ENCODE data around the gene RSPH3.
"Not testable (repeated sequence)": the region's sequence is repeated elsewhere in the genome, so short reads cannot be mapped to it uniquely, and the experiment has no call there.

Gene RSPH3

DNA sequence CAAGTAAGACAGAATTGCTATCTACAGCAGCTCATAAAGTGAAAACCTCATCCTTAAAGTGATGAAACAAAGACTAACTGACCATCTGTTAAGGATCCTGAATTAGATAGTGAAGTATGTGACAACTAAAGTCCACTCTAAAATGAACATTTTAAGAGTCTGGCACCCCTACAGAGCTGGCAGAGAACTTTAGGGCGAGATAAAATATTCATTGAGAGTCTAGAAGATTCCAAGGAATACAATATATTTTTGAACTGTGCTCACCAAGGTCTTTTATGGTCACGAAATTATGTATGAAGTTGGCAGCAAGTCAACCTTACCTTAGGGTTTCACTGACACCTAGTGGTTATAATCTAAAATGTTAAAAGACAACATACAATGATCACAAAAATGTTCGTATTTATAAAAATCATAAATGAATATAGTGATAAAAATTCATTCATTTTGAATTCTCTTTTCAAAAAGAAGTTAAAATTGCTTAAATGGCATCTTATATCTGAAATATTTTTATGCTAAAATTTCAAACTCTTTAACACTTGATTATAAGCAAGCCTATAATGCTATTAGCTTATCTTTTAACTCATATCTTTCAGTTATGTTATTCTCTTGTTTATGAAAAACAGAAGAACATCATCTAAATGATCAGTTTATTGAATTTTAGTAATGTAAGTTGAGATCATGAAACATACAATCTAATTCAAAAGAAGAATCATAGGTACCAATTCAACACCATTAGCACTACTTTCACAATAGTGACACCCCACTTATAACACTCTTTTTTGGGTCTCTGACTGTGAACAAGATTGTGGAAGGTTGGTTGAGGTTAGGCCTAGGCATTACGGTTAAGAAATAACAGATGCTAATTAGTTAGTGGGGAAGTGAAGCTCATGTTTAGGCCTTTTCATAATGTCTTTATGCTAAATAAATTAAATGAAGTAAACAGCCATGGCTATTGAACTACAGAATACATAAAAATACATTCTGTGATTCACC, 27.5 kb downstream of the RSPH3 start:
- Mint-ChIP-seq H3K4me3 (no peak overlapping the region), H3K36me3 (ENCODE audit: low read depth) (peaks cover 18% of the 10 kb centered on the region), H3K9me3 (peaks cover 12% of the 10 kb centered on the region), H3K4me1 (ENCODE audit: low read depth) (peaks cover 5% of the 10 kb centered on the region), H3K27me3 (ENCODE audit: low read depth) (peaks cover 4% of the 10 kb centered on the region), H3K27ac (no peak overlapping the region)

DNA sequence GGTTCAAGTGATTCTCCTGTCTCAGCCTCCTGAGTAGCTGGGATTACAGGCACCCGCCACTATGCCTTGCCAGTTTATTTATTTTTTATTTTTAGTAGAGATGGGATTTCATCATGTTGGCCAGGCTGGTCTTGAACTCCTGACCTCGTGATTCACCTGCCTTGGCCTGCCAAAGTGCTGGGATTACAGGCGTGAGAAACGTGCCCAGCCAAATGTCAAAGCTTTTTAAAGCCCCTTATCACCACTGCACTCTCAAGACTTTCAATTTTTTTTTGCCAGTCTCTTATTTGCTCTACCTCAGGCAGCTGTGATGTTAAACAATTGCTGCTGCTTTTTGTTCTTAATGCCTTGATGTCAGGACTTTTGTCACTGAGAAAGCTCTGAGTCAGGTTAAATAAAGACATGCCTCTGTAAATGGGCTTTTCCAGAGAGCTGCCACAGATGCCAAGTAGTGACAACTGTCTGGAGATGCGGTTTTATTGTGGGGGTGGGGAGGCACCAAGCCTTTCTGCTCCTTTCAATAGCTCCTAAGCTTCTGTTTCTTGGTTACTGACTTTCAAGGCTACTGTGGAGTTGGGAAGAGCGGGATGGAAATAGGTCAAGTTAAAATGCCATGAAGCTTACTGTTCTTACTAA, 29.2 kb downstream of the RSPH3 start:
- Mint-ChIP-seq H3K4me1 (ENCODE audit: low read depth) (peaks cover 5% of the 10 kb centered on the region), H3K27me3 (ENCODE audit: low read depth) (peaks cover 14% of the 10 kb centered on the region), H3K4me3 (no peak overlapping the region), H3K27ac (no peak overlapping the region), H3K36me3 (ENCODE audit: low read depth) (peaks cover 17% of the 10 kb centered on the region), H3K9me3 (peaks cover 18% of the 10 kb centered on the region)

DNA sequence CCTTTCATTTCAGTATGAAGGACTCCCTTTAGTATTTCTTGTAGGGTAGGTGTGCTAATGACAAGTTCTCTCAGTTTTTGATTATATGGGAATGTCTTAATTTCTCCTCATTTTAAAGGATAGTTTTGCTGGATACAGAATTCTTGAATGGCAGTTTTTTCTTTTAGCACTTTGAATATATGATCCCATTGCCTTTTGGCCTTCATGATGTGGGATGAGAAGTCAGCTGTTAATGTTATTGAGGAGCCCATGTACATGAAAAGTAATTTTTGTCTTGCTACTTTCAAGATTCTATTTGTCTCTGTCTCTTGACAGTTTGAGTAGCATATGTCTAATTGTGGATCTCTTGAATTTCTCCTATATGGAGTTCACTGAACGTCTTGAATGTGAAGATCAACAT, 30.9 kb downstream of the RSPH3 start:
- peaks cover 18% of the 10 kb centered on the region for H3K9me3 Mint-ChIP-seq
- H3K27ac Mint-ChIP-seq, result no peak overlapping the region
- peaks cover 17% of the 10 kb centered on the region for H3K36me3 Mint-ChIP-seq (ENCODE audit: low read depth)
- no peak overlapping the region for H3K4me3 Mint-ChIP-seq
- peaks cover 5% of the 10 kb centered on the region for H3K4me1 Mint-ChIP-seq (ENCODE audit: low read depth)
- peaks cover 30% of the 10 kb centered on the region for H3K27me3 Mint-ChIP-seq (ENCODE audit: low read depth)

DNA sequence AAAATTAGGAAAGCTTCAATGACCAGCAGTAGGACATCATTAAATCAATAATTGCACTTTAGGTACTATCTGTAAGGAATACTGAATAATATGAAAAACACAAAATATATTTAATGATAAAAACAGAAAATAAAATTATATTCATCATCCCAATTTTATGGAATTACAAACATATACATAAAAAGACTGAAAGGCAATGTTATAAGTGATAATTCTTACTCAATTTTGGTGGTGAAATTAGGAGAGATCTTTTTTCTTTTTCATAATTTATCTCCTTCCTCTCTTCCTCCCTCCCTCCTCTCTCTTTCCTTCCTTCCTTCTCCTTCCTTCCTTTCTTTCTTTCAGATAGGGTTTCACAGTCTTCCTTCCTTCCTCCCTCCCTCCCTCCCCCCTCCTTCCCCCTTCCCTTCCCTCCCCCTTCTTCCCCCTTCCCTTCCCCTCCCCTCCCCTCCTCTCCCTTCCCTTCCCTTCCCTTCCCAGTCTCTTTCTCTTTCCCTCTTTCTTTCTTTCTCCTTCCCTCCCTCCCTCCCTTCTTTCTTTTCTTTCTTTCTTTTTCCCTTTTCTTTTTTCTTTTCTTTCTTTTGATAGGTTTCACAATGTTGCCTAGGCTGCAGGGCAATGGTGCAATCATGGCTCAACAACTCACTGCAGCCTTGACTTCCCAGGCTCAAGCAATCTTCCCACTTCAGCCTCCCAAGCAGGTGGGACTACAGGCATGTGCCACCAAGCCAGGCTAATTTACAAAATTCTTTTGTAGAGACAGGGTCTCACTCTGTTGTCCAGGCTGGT, 36.8 kb downstream of the RSPH3 start:
- Mint-ChIP-seq H3K4me3 (no peak overlapping the region), H3K27ac (no peak overlapping the region), H3K4me1 (ENCODE audit: low read depth) (no peaks in the 10 kb centered on the region), H3K27me3 (ENCODE audit: low read depth) (peaks cover 30% of the 10 kb centered on the region), H3K9me3 (peaks cover 10% of the 10 kb centered on the region), H3K36me3 (ENCODE audit: low read depth) (peaks cover 7% of the 10 kb centered on the region)

DNA sequence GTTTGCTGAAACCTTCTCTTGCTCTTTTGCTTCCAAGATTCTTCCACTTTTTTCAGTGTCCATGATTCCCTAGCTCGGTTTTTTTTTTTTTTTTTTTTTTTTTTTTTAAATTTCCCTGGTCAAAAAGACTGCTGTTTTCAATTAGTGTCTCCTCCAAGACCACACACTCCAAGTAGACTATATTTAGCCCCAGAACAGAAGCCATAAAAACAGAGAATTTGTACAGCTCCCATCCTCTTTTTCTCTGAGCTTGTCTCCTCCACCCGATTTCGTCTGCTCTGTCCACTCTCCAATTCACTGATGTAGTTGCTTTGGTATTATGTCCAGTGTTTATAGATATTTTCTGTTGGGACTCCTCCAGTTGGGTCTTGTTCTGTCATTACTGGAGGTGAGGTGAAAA, 37.6 kb downstream of the RSPH3 start:
- Mint-ChIP-seq H3K27me3 (ENCODE audit: low read depth) (peaks cover 30% of the 10 kb centered on the region), H3K27ac (no peak overlapping the region), H3K4me1 (ENCODE audit: low read depth) (no peaks in the 10 kb centered on the region), H3K9me3 (peaks cover 4% of the 10 kb centered on the region), H3K36me3 (ENCODE audit: low read depth) (peaks cover 1% of the 10 kb centered on the region), H3K4me3 (no peak overlapping the region)

DNA sequence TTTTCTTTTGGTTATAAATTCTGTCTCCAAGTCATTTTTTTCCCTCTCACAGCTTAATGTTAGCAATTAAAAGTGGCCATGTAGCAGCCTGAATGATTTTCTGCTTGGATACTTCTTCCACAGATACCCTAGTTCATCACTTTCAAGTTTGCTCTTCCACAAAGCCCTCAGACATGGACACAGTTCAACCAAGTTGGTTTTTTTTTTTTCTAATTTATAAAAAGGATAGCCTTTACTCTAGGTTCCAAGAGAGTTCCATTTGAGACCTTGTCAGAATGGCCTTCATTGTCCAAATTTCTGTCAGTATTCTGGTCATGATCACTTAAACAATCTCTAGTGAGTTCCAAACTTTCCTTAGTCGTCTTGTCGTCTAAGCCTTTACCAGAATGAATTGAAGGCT, 40.0 kb downstream of the RSPH3 start:
- H3K4me1 Mint-ChIP-seq (ENCODE audit: low read depth), result peaks cover 8% of the 10 kb centered on the region
- peaks cover 24% of the 10 kb centered on the region for H3K27me3 Mint-ChIP-seq (ENCODE audit: low read depth)
- H3K36me3 Mint-ChIP-seq (ENCODE audit: low read depth), result no peaks in the 10 kb centered on the region
- H3K9me3 Mint-ChIP-seq, result no peaks in the 10 kb centered on the region
- H3K27ac Mint-ChIP-seq, result no peak overlapping the region
- H3K4me3 Mint-ChIP-seq, result no peak overlapping the region

DNA sequence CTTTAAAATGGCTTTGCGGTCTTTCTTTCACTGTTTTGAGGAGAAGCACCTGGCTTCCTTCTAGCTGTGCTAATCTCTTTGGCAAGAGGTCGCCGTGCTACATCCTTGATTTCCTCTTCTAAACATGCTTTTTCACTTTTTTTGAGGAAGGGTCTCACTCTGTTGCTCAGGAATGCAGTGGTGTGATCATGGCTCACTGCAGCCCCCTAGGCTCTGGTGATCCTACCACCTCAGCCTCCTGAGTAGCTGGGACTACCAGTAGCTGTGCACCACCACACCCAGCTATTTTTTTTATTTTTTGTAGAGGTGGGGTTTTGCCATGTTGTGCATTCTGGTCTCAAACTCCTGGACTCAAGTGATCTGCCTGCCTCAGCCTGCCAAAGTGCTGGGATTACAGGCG, 40.5 kb downstream of the RSPH3 start:
- Mint-ChIP-seq H3K27ac (no peak overlapping the region), H3K4me1 (ENCODE audit: low read depth) (peaks cover 10% of the 10 kb centered on the region), H3K36me3 (ENCODE audit: low read depth) (no peaks in the 10 kb centered on the region), H3K9me3 (no peaks in the 10 kb centered on the region), H3K27me3 (ENCODE audit: low read depth) (peaks cover 20% of the 10 kb centered on the region), H3K4me3 (no peak overlapping the region)

DNA sequence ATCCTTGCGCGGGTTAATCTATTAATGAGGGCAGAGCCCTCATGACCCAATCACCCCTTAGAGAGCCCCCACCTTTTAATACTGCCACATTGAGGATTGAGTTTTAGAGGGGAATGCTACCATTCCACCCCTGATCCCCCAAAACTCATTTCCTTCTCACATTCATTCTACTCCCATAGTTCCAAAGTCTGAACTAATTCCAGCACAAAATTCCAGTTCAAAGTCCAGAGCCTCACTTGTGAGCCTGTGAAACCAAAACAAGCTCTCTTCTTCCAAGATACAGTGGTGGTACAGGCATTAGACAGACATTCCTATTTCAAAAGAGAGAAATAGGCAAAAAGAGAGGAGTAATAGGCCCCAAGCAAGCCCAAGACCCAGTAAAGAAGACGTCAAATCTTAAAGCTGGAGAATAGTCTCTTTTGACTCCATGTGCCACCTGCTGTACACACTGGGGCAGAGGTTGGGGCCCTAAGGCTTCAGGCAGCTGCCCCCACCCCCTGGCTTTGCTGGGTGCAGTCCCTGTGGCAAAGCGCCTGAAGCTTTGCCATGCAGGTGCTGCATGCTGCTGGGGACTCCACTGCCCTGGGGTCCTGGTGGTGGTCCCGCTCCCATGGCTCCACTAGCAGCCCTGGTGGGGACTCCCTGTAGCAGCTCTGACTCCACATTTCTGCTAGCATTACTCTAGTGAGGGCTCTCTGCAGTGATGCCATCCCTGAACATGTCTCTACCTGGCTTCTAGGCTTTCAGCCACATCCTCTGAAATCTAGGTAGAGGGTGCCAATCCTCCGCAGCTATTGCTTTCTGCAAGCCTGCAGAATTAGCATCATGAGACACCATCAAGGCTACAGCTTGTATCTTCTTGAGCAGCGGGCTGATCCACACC, 41.3 kb downstream of the RSPH3 start:
- H3K36me3 Mint-ChIP-seq (ENCODE audit: low read depth), result no peaks in the 10 kb centered on the region
- peaks cover 12% of the 10 kb centered on the region for H3K27me3 Mint-ChIP-seq (ENCODE audit: low read depth)
- no peak overlapping the region for H3K27ac Mint-ChIP-seq
- H3K4me1 Mint-ChIP-seq (ENCODE audit: low read depth), result peaks cover 10% of the 10 kb centered on the region
- no peaks in the 10 kb centered on the region for H3K9me3 Mint-ChIP-seq
- no peak overlapping the region for H3K4me3 Mint-ChIP-seq

DNA sequence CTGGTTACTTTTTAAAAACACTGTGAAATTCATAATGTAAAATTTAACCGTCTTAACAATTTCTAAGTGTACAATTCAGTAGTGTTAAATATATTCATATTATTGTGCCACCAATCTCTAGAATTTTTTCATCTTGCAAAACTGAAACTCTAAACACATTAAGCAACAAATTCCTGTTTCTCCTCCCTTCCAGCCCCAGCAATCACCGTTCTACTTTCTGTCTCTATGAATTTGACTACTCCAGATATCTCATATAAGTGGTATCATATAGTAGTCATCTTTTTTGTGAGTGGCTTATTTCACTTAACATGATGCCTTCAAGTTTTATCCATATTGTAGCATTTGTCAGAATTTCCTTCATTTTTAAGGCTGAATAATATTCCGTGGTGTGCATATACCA, 44.7 kb downstream of the RSPH3 start:
- Mint-ChIP-seq H3K27ac (no peak overlapping the region), H3K4me3 (peak overlapping the region; percentile 2), H3K36me3 (ENCODE audit: low read depth) (no peaks in the 10 kb centered on the region), H3K4me1 (ENCODE audit: low read depth) (peaks cover 10% of the 10 kb centered on the region), H3K9me3 (no peaks in the 10 kb centered on the region), H3K27me3 (ENCODE audit: low read depth) (peaks cover 17% of the 10 kb centered on the region)

DNA sequence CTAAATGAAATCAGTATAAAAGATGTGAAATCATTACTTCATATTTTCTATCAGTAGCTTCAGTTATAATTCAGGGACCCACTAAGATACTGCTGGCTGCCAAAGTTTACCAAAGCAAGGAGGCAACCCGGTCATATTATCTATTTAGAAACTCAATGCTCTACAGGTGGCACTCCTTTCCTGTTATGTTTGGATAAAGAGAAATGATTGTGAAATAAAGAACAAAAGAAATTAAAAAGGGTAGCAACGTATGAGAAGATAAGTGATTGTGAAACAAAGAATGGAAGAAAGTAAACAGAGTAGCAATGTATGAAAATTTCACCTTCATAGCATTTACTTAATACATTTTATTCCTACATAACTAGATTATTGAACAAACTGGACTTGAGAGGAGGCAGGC, 45.2 kb downstream of the RSPH3 start:
- Mint-ChIP-seq H3K27me3 (ENCODE audit: low read depth) (peaks cover 22% of the 10 kb centered on the region), H3K27ac (no peak overlapping the region), H3K9me3 (no peaks in the 10 kb centered on the region), H3K4me1 (ENCODE audit: low read depth) (peaks cover 10% of the 10 kb centered on the region), H3K4me3 (no peak overlapping the region), H3K36me3 (ENCODE audit: low read depth) (peaks cover under 1% of the 10 kb centered on the region)

DNA sequence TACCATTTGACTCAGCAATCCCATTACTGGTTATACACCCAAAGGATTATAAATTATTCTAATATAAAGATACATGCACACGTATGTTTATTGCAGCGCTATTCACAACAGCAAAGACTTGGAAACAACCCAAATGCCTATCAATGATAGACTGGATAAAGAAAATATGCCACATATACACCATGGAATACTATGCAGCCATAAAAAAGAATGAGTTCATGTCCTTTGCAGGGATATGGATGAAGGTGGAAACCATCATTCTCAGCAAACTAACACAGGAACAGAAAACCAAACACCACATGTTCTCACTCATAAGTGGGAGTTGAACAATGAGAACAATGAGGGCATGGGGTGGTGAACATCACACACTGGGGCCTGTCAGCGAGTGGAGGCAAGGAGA, 48.0 kb downstream of the RSPH3 start:
- H3K27me3 Mint-ChIP-seq (ENCODE audit: low read depth), result peaks cover 32% of the 10 kb centered on the region
- H3K27ac Mint-ChIP-seq; H3K9me3 Mint-ChIP-seq; H3K4me3 Mint-ChIP-seq; H3K36me3 Mint-ChIP-seq (ENCODE audit: low read depth): not testable (repeated sequence)
- H3K4me1 Mint-ChIP-seq (ENCODE audit: low read depth), result peaks cover 10% of the 10 kb centered on the region

DNA sequence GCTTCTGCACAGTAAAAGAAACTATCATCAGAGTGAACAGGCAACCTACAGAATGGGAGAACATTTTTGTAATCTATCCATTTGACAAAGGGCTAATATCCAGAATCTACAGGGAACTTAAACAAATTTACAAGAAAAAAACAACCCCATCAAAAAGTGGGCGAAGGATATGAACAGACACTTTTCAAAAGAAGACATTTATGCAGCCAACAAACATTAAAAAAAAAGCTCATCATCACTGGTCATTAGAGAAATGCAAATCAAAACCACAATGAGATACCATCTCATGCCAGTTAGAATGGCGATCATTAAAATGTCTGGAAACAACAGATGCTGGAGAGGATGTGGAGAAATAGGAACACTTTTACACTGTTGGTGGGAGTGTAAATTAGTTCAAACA, 48.4 kb downstream of the RSPH3 start:
- peaks cover 32% of the 10 kb centered on the region for H3K27me3 Mint-ChIP-seq (ENCODE audit: low read depth)
- peaks cover 10% of the 10 kb centered on the region for H3K4me1 Mint-ChIP-seq (ENCODE audit: low read depth)
- H3K27ac Mint-ChIP-seq; H3K4me3 Mint-ChIP-seq; H3K36me3 Mint-ChIP-seq (ENCODE audit: low read depth); H3K9me3 Mint-ChIP-seq: not testable (repeated sequence)

DNA sequence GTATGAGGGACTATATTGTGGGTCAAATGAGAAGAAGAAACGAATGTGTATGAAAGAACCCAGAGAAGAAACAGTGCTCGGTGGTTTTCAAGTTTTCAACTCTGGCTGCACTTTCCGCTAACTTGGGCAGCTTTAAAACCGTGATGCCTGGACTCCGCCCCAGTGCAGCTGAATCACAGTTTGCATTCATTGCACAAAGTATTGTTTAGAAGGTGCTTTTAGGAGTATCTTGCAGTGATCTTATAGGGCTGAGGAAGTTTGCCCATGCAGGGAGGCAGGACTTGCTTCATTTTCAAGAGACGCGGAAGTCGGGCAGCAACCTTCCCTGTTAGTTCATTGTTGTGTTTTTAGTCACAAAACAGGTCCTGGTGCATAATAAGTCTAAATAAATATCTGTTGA, 52.7 kb downstream of the RSPH3 start:
- Mint-ChIP-seq H3K4me1 (ENCODE audit: low read depth) (no peaks in the 10 kb centered on the region), H3K27ac (no peak overlapping the region), H3K9me3 (peaks cover 4% of the 10 kb centered on the region), H3K36me3 (ENCODE audit: low read depth) (peaks cover 3% of the 10 kb centered on the region), H3K27me3 (ENCODE audit: low read depth) (peaks cover 33% of the 10 kb centered on the region), H3K4me3 (no peak overlapping the region)
